GM12874 (cell line): ENCODE measurements around the gene HBS1L.

Source experiments
- TF ChIP-seq, protein P1 (sequence below): IDR thresholded peaks from 2 replicates; pipeline ENCODE4 v1.5.1; 2011; ENCODE audit warnings: low read depth, mild to moderate bottlenecking, control low read depth, low read length, moderate library complexity; ENCODE audit not compliant: insufficient read depth

Gene HBS1L

GRCh38 chr6:135054569-135055498, at the start of gene HBS1L:
Gene HBS1L, minus strand, starts transcription at chr6:135054822. Its CDS starts 131 bp downstream, at chr6:135054691.
- TF ChIP-seq, protein P1, sequence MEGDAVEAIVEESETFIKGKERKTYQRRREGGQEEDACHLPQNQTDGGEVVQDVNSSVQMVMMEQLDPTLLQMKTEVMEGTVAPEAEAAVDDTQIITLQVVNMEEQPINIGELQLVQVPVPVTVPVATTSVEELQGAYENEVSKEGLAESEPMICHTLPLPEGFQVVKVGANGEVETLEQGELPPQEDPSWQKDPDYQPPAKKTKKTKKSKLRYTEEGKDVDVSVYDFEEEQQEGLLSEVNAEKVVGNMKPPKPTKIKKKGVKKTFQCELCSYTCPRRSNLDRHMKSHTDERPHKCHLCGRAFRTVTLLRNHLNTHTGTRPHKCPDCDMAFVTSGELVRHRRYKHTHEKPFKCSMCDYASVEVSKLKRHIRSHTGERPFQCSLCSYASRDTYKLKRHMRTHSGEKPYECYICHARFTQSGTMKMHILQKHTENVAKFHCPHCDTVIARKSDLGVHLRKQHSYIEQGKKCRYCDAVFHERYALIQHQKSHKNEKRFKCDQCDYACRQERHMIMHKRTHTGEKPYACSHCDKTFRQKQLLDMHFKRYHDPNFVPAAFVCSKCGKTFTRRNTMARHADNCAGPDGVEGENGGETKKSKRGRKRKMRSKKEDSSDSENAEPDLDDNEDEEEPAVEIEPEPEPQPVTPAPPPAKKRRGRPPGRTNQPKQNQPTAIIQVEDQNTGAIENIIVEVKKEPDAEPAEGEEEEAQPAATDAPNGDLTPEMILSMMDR: no peak

DNA sequence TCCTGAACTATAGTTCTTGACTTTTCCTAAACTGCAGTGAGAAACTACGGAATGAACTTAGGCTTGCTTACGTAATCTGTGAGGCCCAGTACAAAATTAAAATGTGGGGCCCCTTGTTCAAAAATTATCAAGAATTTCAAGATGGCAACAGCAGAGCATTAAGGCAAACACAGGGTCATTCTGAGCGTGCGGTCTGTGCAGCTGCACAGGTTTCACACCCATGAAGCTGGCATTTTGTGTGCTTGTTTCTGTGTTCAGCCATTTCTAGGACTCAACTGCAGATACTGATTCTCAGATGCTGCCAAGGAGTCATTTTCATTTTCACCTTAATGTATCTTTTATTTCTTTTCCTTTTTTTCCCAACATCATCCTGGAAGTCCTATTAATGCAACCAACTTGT, 49.6 kb upstream of the HBS1L start:
- TF ChIP-seq, protein P1: no peak

DNA sequence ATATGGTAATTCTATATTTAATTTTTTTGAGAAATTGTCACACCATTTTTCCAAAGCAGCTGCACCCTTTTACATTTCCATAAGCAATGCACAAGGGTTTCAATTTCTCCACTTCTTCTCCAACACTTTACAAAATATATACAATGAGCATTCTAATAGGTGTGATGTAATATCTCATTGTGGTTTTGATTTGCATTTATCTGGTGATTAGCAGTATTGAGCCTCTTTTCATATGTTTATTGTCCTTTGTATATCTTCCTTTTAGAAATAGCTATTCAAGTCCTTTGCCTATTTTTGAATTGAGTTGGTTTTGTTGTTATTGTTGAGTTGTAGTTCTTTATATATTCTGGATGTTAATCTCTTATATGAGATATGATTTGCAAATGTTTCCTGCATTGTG, 47.6 kb upstream of the HBS1L start:
- TF ChIP-seq, protein P1: no peak

- TF ChIP-seq, protein P1: no peak
Observed at GRCh38 chr6:135097172-135097571, 42.5 kb upstream of the HBS1L start.

DNA sequence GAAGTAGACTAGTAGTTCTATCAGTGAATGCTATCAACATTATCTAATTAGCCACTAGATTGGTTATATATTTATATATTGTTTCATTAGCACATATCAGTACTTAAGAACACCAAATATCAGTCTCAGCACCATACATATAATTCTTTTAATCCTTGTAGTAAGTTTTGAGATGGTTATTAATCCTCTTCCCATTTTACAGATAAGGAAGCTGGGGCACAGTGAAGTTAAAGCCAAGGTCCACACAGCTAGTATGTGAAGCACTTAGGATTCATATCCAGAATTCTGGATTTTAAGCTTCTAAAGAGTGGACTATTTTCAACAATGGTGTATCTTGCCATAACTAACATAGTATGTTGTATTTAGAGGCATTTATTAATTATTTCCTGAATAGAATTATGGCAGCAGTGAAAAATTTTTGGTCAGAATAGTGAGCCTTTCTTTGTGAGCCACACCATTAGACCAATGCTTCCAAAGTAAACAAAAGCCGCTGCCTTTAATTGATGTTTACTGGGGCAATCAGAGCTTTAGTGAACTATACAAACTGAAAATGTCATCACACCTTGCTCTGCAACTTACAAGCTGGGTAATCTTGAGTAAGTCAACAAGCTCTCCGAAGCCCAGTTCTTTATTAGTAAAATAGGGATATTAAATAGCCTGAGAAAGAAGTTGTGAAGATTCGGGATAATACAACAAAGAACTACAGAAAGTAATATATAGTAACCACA, 41.9 kb upstream of the HBS1L start:
- TF ChIP-seq, protein P1: no peak

- TF ChIP-seq, protein P1: no peak
Observed at GRCh38 chr6:135095716-135096115, 41.1 kb upstream of the HBS1L start.

- TF ChIP-seq, protein P1: no peak
Observed at GRCh38 chr6:135094403-135094821, 39.8 kb upstream of the HBS1L start.
